Measurements from ENCODE around the gene PDIA5.

PDIA5 gene

GRCh38 chr3:123122057-123122456, 55.2 kb downstream of the PDIA5 start:
- no peak for DNase-seq

GRCh38 chr3:123122525-123123315, 55.9 kb downstream of the PDIA5 start:
- no peak for DNase-seq

DNA sequence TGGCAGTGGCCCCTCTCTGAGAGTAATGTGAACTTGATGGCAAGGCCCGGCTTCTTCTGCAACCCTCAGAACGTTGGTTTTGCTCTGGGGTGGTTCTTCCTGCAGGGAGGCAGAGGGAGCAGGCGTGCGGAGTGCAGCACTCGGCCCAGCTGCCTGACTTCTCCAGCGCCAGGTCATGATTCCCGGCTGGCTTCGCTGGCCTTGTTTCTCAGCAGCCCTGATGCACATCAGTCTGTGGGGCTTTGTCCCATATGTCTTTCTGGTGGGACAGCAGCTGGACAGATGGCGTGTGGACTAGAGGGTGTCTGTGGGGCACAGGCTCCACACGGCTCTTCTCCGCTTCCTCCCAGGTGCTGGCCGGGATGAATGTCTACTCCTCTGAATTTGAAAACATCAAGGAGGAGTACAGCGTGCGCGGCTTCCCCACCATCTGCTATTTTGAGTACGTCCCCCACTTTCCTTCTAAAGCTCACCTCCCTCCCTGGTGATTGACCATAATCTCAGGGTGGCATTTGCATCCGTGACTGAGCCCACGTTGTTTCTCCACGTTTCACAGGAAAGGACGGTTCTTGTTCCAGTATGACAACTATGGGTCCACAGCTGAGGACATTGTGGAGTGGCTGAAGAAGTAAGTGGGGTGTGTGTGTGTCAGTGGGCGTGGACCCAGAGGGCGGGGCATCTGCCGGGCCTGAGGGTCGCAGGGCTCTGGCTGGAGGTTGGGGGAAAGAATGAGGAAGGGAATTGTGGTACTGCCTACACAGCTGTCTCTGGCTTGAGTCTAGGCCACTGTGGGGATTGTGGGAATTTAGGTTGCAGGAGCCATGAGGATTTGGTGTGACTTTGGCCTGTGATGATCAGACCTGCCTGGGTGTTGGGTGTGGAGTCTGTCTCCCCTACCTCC, 57.1 kb downstream of the PDIA5 start:
- DNase-seq, result no peak

DNA sequence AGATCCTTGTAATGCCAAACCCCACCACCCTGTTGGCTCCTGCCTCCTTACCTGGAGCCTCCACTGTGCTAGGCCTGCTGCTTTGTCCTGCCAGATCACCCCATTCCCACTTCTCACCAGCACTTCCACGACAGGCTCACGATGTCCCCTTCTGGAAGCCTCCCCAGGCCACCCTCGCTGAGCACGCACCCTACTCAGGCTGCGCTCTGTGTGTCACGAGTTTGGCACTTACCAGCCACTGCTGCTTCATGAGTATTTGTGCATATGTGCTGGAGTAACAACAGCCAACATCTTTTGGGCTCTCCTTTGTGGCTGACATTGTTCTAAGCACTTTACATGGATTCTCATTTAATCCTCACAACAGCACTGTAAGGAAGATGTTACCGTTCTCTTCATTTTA, 58.1 kb downstream of the PDIA5 start:
- DNase-seq, result no peak

DNA sequence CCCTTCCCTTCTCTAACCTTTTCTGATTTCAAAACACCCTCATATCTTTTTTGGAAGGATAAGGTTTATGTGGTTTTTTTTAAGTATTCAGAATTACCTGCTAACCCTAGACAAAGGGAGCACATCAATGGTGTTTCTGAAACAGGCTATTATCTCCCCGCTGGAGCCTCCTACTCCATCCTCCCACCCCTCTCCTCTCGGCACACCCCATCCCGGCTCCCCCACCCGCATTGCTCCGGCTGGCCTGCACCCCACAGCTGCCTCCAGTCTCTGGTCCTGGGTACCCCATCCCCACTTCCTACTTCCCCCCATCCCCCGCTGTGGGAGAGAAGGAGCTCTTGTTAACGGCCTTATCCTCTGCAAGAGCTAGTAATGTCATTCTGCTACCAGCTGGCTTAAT, 59.2 kb downstream of the PDIA5 start:
- no peak for DNase-seq

DNA sequence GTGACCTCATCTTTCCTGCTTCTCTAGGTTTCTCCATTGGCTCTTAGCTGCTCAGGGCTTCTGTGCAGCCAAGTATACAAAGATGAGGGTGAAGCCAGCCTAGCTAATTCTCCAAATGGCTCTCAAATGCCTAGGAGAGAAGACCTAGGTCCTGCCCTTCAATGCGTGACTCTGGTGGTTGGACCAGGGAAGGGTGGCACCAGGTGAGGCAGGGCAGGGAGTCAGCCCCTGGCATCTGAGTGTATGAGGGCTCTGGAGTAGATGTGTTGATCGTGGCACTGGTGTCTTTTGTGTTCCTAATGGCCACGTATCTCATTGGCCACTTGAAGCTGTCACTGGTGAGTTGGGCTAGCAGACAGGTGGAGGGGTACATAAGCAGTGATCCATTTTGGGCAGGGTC, 59.8 kb downstream of the PDIA5 start:
- no peak for DNase-seq

- no peak for DNase-seq
These were observed 62.3 kb downstream of the PDIA5 start for GRCh38 chr3:123129092-123129491.

DNA sequence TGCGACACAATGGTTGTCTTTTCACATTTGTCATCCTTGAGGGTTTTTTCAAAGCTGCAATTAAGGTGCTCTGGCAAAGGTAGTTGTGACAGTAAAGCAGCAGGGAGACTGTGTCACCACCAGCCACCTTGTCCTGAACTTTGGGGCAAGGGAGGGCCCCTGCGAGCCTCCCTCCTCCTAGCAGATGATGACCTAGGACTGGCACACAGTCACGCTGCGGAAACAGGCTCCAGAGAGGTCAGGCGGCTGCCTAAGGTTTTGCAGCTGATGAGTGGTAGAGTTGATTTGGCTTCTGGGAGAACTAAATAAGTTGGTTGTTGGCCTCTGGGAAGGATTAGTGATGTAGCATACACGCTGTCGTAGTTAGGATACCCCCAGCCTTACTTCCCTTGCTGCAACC, 62.7 kb downstream of the PDIA5 start:
- DNase-seq, result no peak

- no peak for DNase-seq
These were observed 63.4 kb downstream of the PDIA5 start for GRCh38 chr3:123130079-123130750.

DNA sequence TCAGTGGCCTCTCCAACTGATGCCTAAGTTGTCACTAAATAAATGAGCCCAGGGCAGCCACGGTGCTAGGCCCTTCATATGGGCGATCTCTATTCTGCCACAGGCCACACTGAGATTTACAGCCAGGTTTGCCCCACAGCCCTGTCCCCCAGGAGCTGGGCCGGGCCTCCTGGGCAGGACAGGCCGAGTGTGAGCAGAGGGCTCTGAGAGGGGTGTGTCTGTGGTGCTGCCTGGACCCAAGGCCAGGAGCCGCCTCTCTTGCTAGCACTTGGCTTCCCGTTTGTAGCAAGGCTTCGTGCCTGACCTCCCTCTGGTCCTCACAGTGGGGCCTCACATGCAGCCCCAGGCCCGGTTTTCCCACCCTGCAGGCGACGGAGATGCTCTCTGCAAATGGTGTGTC, 67.8 kb downstream of the PDIA5 start:
- DNase-seq, result no peak

GRCh38 chr3:123137001-123137400, 70.2 kb downstream of the PDIA5 start:
- no peak for DNase-seq

DNA sequence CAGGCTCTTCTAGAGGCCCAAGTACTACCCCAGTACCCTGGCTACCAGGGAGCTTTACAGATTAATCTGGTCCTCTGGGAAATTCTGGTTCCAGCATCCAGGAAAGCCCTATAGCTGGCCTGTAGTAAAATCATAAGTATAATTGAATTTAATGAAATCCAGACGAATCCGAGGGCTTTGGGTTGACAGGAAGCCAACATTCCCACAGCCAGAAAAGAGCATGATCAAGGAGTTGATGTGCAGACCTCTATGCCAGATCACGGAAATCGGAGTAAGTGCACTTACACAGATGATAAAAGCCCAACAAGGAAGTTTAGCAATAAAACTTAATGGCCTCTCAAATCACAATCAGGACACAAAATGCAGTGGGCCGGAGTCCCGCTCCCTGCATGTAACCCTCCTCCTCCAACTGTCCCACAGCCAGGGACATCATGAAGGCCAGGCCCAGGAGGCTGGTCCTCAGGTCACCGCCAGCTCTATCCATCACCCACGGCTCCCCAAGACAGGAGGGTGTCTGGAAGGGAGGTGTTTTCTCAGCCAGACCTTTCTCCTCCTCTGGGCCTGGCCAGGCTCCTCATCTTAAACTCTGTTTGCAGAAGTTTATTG, 72.1 kb downstream of the PDIA5 start:
- no peak for DNase-seq

GRCh38 chr3:123139522-123139921, 72.7 kb downstream of the PDIA5 start:
- no peak for DNase-seq

GRCh38 chr3:123140550-123140949, 73.7 kb downstream of the PDIA5 start:
- DNase-seq, result no peak

DNA sequence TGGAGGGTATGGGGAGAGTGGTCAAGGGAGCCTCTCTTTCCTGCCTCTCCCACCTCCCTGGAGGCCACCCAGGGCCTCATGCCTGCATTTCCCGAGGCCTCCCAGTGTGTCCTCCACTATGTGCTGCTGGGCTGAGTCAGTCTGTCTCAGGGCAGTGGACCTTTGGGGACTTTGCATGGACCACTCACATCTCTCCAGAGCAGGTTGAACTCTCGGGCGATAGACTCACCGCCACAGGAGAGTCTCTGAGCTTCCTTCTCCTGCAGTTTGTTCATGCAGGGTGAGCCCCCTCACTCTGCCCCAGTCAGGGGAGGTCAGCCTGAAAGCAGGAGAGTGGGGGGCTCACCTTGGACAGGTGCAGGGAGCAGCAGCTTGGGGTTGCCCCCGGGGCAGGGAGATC, 74.5 kb downstream of the PDIA5 start:
- DNase-seq, result no peak

GRCh38 chr3:123143669-123144411, 77.0 kb downstream of the PDIA5 start:
- DNase-seq, result no peak

GRCh38 chr3:123147754-123148535, 81.1 kb downstream of the PDIA5 start:
- no peak for DNase-seq

- no peak for DNase-seq
These were observed 81.9 kb downstream of the PDIA5 start for GRCh38 chr3:123148772-123149171.

DNA sequence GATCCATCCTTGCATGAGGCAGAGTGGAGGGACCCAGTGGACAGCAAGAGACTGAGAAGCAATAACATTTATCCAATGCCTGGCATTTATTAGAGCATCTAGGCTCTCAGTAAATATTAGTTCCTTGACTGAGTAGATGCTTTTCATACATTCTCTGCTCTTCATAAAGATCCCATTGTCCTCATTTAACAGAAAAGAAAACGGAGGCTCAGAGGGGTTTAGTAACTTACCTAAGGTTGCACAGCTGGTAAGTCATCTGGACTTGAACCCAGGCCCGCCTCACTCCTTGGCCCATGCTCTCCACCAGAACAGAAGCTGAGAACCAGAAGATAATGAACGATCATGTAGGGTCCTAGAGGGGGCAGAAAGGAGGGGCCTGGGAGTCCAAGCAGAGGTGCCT, 82.7 kb downstream of the PDIA5 start:
- no peak for DNase-seq

GRCh38 chr3:123150449-123151215, 83.8 kb downstream of the PDIA5 start:
- no peak for DNase-seq

- DNase-seq, result no peak
These were observed 84.5 kb downstream of the PDIA5 start for GRCh38 chr3:123151251-123151705.
